Measurements from ENCODE around the gene KLF7. TPM values are rescaled to one million over a fixed set of nuclear protein-coding genes. Genes with fewer than 3 reads are reported as not detected.
A peak's percentile ranks its signal among the peaks of the same experiment; 100 is the strongest.

KLF7 gene
- total RNA-seq, 1 donor from 2014 or later: 17.4 TPM

- no peak for TF ChIP-seq CTCF (conservative IDR thresholded peaks at IDR 0.05)
- H3K27me3 Mint-ChIP-seq (ENCODE audit: low read depth): no peaks in the 10 kb centered on the region
- H3K9me3 Mint-ChIP-seq: no peaks in the 10 kb centered on the region
- DNase-seq (ENCODE audit: low read depth, low spot score): no peak
- peaks cover 44% of the 10 kb centered on the region for H3K4me1 Mint-ChIP-seq
- no peaks in the 10 kb centered on the region for H3K36me3 Mint-ChIP-seq (ENCODE audit: low read depth)
- peak overlapping the region; percentile 98 for H3K4me3 Mint-ChIP-seq
- H3K27ac Mint-ChIP-seq (ENCODE audit: unreplicated experiment): peak overlapping the region; percentile 99
These were observed 1.6 kb upstream of the KLF7 start for GRCh38 chr2:207167099-207167923.

DNA sequence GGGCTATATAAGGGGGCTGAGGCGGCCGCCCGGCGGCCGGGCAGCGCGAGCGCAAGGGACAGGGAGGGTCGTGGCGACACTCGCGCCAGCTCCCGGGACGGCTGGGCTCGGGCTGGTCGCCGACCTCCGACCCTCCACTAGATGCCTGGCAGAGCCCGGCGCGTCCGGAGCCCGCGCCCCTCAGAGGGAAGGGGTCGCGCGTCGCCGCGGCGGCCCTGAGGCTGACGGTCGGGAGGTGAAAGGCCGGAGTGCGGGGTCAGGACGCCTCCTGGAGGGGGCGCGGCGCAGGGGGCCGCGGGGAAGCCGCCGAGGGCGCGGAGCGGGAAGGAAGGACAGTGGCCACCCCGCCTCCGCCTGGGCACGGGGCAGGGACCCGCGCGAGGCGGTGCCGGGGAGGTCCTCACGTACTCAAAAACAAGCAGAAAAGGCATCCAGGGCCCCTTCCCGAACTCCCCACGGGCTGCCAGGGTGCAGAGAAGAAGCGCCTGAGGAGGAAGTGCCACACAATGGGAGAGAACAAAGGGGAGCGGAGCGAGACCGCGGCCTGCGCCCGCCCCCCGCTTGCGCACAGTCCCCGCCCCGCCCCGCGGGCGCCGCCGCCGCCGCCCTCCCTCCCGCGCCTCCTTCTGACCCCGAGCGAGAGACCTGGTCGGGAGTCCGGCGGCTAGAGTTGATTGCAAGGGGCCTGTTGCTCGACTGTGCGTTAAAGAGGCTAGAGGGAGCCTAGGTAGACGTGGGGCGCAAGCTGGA lies 776 bp upstream of the KLF7 start:
- TF ChIP-seq CTCF (conservative IDR thresholded peaks at IDR 0.05): peak; percentile 43
- no peaks in the 10 kb centered on the region for H3K36me3 Mint-ChIP-seq (ENCODE audit: low read depth)
- H3K9me3 Mint-ChIP-seq: no peaks in the 10 kb centered on the region
- H3K27me3 Mint-ChIP-seq (ENCODE audit: low read depth): no peaks in the 10 kb centered on the region
- peak; percentile 67 for DNase-seq (ENCODE audit: low read depth, low spot score)
- peaks cover 52% of the 10 kb centered on the region for H3K4me1 Mint-ChIP-seq
- peak overlapping the region; percentile 99 for H3K27ac Mint-ChIP-seq (ENCODE audit: unreplicated experiment)
- H3K4me3 Mint-ChIP-seq: peak overlapping the region; percentile 98

- Mint-ChIP-seq H3K9me3 (no peaks in the 10 kb centered on the region), H3K27me3 (ENCODE audit: low read depth) (no peaks in the 10 kb centered on the region), H3K27ac (ENCODE audit: unreplicated experiment) (peak overlapping the region; percentile 96), H3K36me3 (ENCODE audit: low read depth) (no peaks in the 10 kb centered on the region), H3K4me1 (peaks cover 57% of the 10 kb centered on the region), H3K4me3 (peak overlapping the region; percentile 98)
- TF ChIP-seq CTCF (conservative IDR thresholded peaks at IDR 0.05): no peak
- DNase-seq (ENCODE audit: low read depth, low spot score): peak; percentile 96
These were observed 246 bp upstream of the KLF7 start for GRCh38 chr2:207166039-207166348.

DNA sequence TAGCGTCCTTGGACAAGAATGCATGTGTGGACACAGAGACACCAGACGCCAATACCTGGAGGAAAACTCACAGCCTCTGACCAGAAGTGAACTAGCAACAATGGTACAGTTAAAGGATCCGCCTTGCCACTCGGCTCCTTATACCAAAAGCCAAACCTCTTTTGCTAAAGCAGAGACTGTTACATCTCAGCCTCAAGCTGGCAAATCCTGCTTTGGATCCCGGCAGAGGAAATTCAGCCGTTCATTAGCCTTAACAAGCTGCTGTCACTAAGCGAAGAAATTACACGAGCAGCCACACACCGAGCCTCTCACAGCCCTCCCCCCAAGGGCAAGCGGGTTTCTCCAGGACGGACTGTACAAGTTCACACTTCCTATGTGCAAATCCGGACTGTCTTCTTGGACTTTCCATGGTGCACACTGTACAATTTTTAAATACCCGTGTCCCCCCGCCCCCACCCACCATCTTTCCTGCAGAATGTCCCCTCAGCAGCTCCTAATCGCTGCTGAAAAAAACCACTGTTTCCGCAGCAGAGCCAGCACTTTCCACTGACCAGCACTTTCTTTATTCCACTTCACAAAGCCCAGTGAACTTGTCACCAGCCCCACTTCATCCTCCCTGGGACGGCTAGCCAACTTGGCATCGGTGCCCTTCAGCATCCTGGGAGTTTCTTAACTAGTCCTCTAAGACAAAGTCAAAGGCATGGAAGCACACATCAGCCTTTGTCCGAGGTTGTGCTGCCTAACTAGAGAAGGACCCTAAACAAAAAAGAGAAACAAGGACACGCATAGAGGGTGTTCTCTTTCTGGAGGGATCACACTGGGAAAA lies 1.5 kb downstream of the KLF7 start:
- Mint-ChIP-seq H3K36me3 (ENCODE audit: low read depth) (no peaks in the 10 kb centered on the region), H3K27me3 (ENCODE audit: low read depth) (no peaks in the 10 kb centered on the region), H3K4me3 (peak overlapping the region; percentile 98), H3K27ac (ENCODE audit: unreplicated experiment) (peak overlapping the region; percentile 97), H3K9me3 (no peaks in the 10 kb centered on the region), H3K4me1 (peaks cover 73% of the 10 kb centered on the region)
- TF ChIP-seq CTCF (conservative IDR thresholded peaks at IDR 0.05): no peak
- no peak for DNase-seq (ENCODE audit: low read depth, low spot score)

GRCh38 chr2:207163756-207164005 lies 2.1 kb downstream of the KLF7 start:
- Mint-ChIP-seq H3K9me3 (no peaks in the 10 kb centered on the region), H3K27ac (ENCODE audit: unreplicated experiment) (peak overlapping the region; percentile 97), H3K4me1 (peaks cover 73% of the 10 kb centered on the region), H3K36me3 (ENCODE audit: low read depth) (no peaks in the 10 kb centered on the region), H3K4me3 (peak overlapping the region; percentile 98), H3K27me3 (ENCODE audit: low read depth) (no peaks in the 10 kb centered on the region)
- no peak for TF ChIP-seq CTCF (conservative IDR thresholded peaks at IDR 0.05)
- DNase-seq (ENCODE audit: low read depth, low spot score): no peak
